Stomach (tissue), 9 donors: ENCODE measurements around the gene CRTC1. TPM values are rescaled to one million over a fixed set of nuclear protein-coding genes. Genes with fewer than 3 reads are reported as not detected.

Experiments used
- DNase-seq, 2 donors: peaks; one replicate each; pipeline versions ENCODE4 v3.0.0 to v3.0.0-alpha.2; 2013 to 2019
- H3K27ac ChIP-seq, 5 donors: fragments of 200-600 bp in 4 of 5; sonication (generic) in 4 of 5; one replicate each; pipeline ENCODE4 v1.5.1; 2013 to 2019; ENCODE audit warnings: mild to moderate bottlenecking in 1 of 5, moderate library complexity in 1 of 5
- H3K27me3 ChIP-seq, 3 donors: fragments of 200-600 bp; sonication (generic); one replicate each; pipeline ENCODE4 v1.5.1; 2017 to 2019; ENCODE audit warnings: mixed run types in 1 of 3
- H3K36me3 ChIP-seq, 4 donors: fragments of 200-600 bp; sonication (generic); 1 replicate in 3 of 4; 2 replicates in 1 of 4; pipeline ENCODE4 v1.5.1; 2016 to 2019
- H3K4me1 ChIP-seq, 4 donors: fragments of 200-600 bp; sonication (generic); one replicate each; pipeline ENCODE4 v1.5.1; 2016 to 2019
- H3K4me3 ChIP-seq, 4 donors: fragments of 200-600 bp; sonication (generic) in 3 of 4; one replicate each; pipeline ENCODE4 v1.5.1; 2016 to 2019; ENCODE audit warnings: mild to moderate bottlenecking in 1 of 4
- H3K9me3 ChIP-seq, 4 donors: fragments of 200-600 bp; sonication (generic); one replicate each; pipeline ENCODE4 v1.5.1; 2016 to 2019
- CTCF ChIP-seq, 7 experiments: fragments of 450-650 bp in 4 of 7; fragments of 200-600 bp in 3 of 7; sonication (generic) in 3 of 7; IDR thresholded peaks; one replicate each; pipeline ENCODE4 v1.5.1; 2016 to 2019; ENCODE audit warnings: antibody characterized with exemption in 7 of 7, control low read depth in 2 of 7, mild to moderate bottlenecking in 1 of 7
- EP300 ChIP-seq: sonication (generic); formaldehyde crosslinking; IDR thresholded peaks from one replicate; pipeline ENCODE4 v1.6.1; 2017; ENCODE audit warnings: antibody characterized with exemption
- POLR2A ChIP-seq, 4 donors: fragments of 450-650 bp; IDR thresholded peaks; one replicate each; pipeline ENCODE4 v1.6.1; 2016; ENCODE audit warnings: antibody characterized with exemption in 4 of 4, control low read depth in 2 of 4, mild to moderate bottlenecking in 1 of 4, moderate library complexity in 1 of 4
- POLR2AphosphoS5 ChIP-seq, 3 donors: sonication (generic); formaldehyde crosslinking; IDR thresholded peaks; one replicate each; pipeline ENCODE4 v1.6.1; 2016; ENCODE audit warnings: antibody characterized with exemption in 3 of 3
- WGBS, 5 donors: extraction: QIAGEN DNeasy Blood & Tissue Kit in 3 of 5; methylation state at CpG; one replicate each; pipeline versions ENCODE4 v1.1.5 to v1.1.7; 2013 to 2018; 5-methylcytosine and 5-hydroxymethylcytosine counted together
- intact Hi-C: fragments of 100-400 bp; cut with DNase I; formaldehyde crosslinking; loops from one replicate; pipeline ENCODE4 v1.15.1; 2023; ENCODE audit warnings: low total_unique reads
- polyA plus RNA-seq, 3 donors: library from polyadenylated mRNA; stranded (reverse); fragments of 200-250 nt; gene quantifications; one replicate each; pipeline ENCODE4 v1.2.3, GENCODE V29; 2013
- total RNA-seq, 5 donors: library from RNA; depleted of rRNA; stranded (reverse); fragments of >200 nt; gene quantifications; one replicate each; pipeline versions ENCODE4 v1.1.0 to v1.2.3, GENCODE V29; 2014 to 2016
- donor health status: healthy with polysubstance abuse.
- donor health status: Bipolar disorder and iron deficiency.
- donor health status: healthy.

The CRTC1 gene
- total and polyA plus RNA-seq, 8 donors = 4.2 to 28.0 (median 4.6) TPM; not detected in 1

GRCh38 chr19:18756896-18757295 lies 73.4 kb downstream of the CRTC1 start:
- peak; percentile 46 to 78 for DNase-seq
- 35 to 57% (median 43%) methylated on average over 8 to 16 of the region's 16 CpGs for WGBS, 5 donors

GRCh38 chr19:18759304-18759994 lies 76.0 kb downstream of the CRTC1 start:
- TF ChIP-seq POLR2A (IDR thresholded peaks at IDR 0.05) (no peak), CTCF (IDR thresholded peaks at IDR 0.05) (no peak), POLR2AphosphoS5 (IDR thresholded peaks at IDR 0.05) (no peak), EP300 (no peak)

More at GRCh38 chr19:18756896-18757295, 73.4 kb downstream of the CRTC1 start:
- TF ChIP-seq EP300 (no peak), POLR2A (IDR thresholded peaks at IDR 0.05) (no peak), POLR2AphosphoS5 (IDR thresholded peaks at IDR 0.05) (no peak), CTCF (IDR thresholded peaks at IDR 0.05) (no peak)
- H3K4me1 ChIP-seq = peaks cover 13 to 26% (median 16%) of the 10 kb centered on the region in 4 donors
- no peak overlapping the region for H3K27ac ChIP-seq
- no peak overlapping the region for H3K4me3 ChIP-seq
- H3K36me3 ChIP-seq = peaks cover 5 to 36% (median 26%) of the 10 kb centered on the region in 4 donors
- intact Hi-C loops = no loop called here
- no peaks in the 10 kb centered on the region for H3K9me3 ChIP-seq
- no peaks in the 10 kb centered on the region for H3K27me3 ChIP-seq

GRCh38 chr19:18759995-18760426 lies 76.5 kb downstream of the CRTC1 start:
- DNase-seq = no peak
- Histone ChIP-seq H3K36me3 (peaks cover 0 to 10% (median 5%) of the 10 kb centered on the region in 4 donors), H3K27me3 (no peaks in the 10 kb centered on the region), H3K9me3 (no peaks in the 10 kb centered on the region), H3K4me3 (no peak overlapping the region), H3K4me1 (peaks cover 27 to 58% (median 41%) of the 10 kb centered on the region in 4 donors), H3K27ac (no peak overlapping the region)
- TF ChIP-seq CTCF (IDR thresholded peaks at IDR 0.05) (no peak), POLR2A (IDR thresholded peaks at IDR 0.05) (no peak), POLR2AphosphoS5 (IDR thresholded peaks at IDR 0.05) (no peak), EP300 (no peak)
- WGBS, 5 donors = 77 to 89% (median 81%) methylated on average over 13 to 22 of the region's 22 CpGs
- intact Hi-C loops = no loop called here

More at GRCh38 chr19:18759304-18759994, 76.0 kb downstream of the CRTC1 start:
- Histone ChIP-seq H3K4me1 (peaks cover 27 to 52% (median 38%) of the 10 kb centered on the region in 4 donors), H3K27me3 (no peaks in the 10 kb centered on the region), H3K9me3 (no peaks in the 10 kb centered on the region), H3K27ac (no peak overlapping the region), H3K36me3 (peaks cover 0 to 13% (median 6%) of the 10 kb centered on the region in 4 donors), H3K4me3 (no peak overlapping the region)
- intact Hi-C loops = no loop called here
- WGBS, 5 donors = 68 to 77% (median 73%) methylated on average over 15 to 19 of the region's 19 CpGs
- no peak for DNase-seq

GRCh38 chr19:18760440-18761383 lies 77.2 kb downstream of the CRTC1 start:
- H3K9me3 ChIP-seq = no peaks in the 10 kb centered on the region
- intact Hi-C loops = no loop called here
- peaks cover 27 to 63% (median 41%) of the 10 kb centered on the region in 4 donors for H3K4me1 ChIP-seq
- H3K27me3 ChIP-seq = no peaks in the 10 kb centered on the region
- H3K4me3 ChIP-seq = no peak overlapping the region
- H3K36me3 ChIP-seq = peaks cover 0 to 10% (median 4%) of the 10 kb centered on the region in 4 donors
- WGBS, 5 donors = 75 to 87% (median 79%) methylated on average over 23 to 27 of the region's 27 CpGs
- peak overlapping the region in 2 of 5 donors; percentile 71 to 84 for H3K27ac ChIP-seq
- no peak for DNase-seq
- TF ChIP-seq EP300 (no peak), CTCF (IDR thresholded peaks at IDR 0.05) (no peak), POLR2AphosphoS5 (IDR thresholded peaks at IDR 0.05) (no peak), POLR2A (IDR thresholded peaks at IDR 0.05) (no peak)
